NCI-H1048 (cell line): ENCODE data around the gene ANKRD1.
"Not testable (repeated sequence)": the region's sequence is repeated elsewhere in the genome, so short reads cannot be mapped to it uniquely, and the experiment has no call there.

Experiments
- DNase-seq: peaks from one replicate; lab custom pipeline; 2025; lab: John Stamatoyannopoulos, UW

Gene ANKRD1

GRCh38 chr10:90912174-90912573 lies 8.7 kb downstream of the ANKRD1 start:
- no peak for DNase-seq

- peak; percentile 43 for DNase-seq
Measured at GRCh38 chr10:90911133-90912051, 9.5 kb downstream of the ANKRD1 start.

DNA sequence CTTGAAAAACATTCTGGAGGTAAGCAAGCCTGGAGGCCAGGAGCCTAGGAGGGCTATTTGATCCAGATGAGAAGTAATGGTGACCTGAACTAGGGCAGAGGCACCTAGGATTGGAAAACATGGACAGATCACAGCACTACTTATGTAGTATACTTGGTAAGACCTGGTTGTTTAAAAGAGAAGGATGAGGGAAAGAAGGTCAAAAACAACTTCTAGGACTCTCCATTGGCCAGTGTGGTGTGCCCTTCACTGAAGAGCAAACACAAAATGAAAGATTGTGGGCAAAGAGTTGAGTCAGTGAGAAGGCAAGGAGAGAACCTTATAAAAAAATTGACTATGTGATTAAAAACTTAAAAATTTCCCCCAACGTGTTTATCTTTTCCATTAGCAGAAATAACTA lies 14.3 kb downstream of the ANKRD1 start:
- DNase-seq: no peak

DNA sequence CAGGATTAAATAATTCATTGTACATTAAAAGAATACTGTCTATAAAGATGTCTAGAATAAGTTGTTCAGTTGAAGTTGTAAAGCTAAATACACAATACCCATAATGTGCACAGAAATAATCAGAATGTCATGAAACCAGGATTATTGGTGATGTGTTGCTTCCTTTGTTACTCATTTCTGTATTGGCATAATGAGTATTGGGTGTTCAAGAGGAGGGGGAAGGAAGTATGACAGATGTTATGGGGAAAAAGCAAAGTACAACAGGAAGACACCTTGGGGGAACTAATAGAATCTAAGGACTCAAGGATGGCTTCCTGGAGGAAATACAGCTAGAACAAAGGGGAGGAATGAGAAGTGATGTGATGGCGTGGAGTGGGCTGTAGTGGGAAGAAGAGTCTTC lies 15.0 kb downstream of the ANKRD1 start:
- DNase-seq: no peak

DNA sequence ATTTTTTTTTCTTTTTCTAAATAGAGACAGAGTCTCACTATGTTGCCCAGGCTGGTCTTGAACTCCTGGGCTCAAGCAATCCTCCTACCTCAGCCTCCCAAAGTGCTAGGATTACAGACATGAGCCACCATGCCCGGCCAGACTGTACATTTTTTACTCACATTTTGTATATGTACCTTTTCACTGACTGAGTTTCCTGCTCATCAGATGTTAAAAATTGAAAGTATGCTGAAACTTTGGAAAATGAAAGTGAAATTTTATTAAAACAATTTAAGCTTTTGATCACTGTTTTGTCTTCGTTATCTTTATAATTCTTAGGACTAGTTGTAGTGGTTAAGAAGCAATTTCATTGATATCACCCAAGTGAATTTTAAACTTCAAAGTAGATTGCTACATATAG lies 24.0 kb downstream of the ANKRD1 start:
- DNase-seq: not testable (repeated sequence)

DNA sequence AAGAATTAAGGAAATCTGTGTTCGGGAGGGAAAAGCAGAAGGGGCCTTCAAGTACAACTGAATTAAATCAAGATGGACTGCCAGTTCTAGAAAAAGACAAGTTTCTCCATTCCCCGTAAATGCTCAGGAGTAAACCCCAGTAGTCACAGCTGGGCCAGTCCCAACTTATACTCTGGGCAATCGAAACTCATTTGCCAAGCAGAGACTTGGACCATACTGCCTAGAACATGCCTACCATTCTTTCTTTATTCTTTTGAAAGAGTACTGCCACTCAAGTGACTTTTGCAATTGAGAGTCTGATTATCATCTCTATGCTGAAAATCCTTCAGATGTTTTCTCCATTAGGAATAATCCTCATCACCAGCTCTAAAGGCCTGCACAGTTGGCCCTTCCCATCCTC lies 27.7 kb downstream of the ANKRD1 start:
- no peak for DNase-seq

DNA sequence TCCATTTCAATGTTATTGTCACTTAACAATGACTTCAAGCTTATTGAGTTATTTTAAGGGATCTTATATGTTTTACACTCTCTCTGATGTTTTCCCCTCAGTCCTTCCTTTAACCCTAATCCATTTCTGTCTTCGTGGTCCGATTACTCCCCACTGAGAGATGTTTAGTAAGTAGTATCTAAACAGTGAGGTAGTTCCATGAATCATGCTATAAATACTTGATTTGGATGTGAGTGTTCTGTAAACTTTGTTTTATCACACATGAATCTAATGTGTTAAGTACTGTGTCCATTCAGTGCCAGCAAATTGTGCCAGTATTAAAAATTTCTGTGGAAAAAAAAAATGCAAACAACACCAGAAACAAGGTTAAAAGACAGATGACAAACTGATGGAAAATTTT lies 30.5 kb downstream of the ANKRD1 start:
- no peak for DNase-seq

GRCh38 chr10:90889636-90890035 lies 31.3 kb downstream of the ANKRD1 start:
- DNase-seq: no peak

DNA sequence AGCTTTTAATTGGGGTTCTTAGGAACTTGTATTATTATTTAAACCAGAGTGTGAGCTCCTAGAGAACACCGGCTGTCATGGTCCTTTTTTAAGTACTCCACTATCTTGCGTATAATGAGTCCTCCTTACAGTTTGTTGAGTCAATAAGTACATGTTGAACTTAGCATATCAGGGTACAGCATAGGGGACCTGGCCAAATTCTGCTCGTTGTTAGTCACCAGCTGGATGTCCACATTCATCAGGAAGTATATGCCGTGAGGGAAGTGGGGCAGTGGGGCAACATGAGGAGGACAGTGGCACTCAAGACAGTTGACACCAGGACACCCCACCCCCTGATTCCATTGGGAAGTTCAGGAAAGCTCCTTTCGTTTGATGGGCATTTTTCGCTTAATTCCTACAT lies 32.5 kb downstream of the ANKRD1 start:
- DNase-seq: no peak

DNA sequence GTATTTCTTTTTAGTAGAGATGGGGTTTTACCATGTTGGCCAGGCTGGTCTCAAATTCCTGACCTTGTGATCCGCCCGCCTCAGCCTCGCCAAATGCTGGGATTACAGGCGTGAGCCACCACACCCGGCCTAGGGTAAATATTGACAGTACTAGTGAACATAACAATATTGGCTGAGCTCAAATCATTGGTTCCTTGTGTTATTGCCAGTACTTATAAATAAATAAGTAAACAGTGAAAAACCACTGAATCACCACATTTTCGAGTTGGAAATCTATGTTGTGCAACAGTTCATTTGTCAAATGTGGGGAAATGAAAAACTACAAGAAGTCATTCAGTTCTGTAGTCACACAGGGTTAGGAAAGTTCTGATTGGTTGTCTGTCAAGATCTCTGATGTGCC lies 33.3 kb downstream of the ANKRD1 start:
- DNase-seq: no peak

DNA sequence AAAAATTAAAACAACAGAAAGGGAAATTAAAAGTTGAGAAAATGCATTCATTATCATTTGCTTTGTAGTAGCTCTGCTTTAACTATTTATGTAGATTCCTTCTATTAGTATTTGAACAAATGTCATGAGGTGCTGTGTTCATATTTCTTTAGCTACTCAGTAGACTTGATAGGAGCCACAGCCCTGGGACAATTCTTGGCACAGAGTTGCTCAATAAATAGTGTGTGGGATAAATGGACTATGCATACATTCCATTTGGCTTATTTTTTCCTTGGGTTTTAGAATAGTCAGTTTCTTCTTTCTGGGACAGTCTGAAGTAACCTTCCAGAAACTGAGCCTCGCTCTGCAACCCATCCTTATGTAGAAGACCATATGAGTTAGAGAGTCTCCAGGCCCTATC lies 35.7 kb downstream of the ANKRD1 start:
- DNase-seq: no peak

GRCh38 chr10:90884431-90884830 lies 36.5 kb downstream of the ANKRD1 start:
- no peak for DNase-seq

- DNase-seq: not testable (repeated sequence)
Measured at GRCh38 chr10:90880059-90880719, 40.7 kb downstream of the ANKRD1 start.

DNA sequence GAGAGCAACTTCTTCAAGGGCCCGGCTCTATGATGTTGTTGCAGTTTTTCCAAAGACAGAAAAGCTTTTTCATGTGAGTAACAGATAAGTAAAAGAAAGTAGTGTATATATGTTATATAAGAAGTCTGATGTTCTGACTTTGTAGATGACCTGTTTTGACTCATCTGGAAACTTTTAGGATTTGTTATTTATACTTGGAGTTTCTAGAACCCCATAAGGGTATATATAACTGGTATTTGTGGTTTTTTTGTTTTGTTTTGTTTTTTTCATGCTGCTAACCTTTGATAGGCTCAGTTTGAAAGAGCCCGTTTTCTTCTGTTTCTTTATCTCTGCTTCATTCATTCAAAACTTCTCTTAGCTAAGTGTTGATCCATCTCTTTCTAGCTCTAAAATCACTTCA lies 41.8 kb downstream of the ANKRD1 start:
- DNase-seq: no peak

DNA sequence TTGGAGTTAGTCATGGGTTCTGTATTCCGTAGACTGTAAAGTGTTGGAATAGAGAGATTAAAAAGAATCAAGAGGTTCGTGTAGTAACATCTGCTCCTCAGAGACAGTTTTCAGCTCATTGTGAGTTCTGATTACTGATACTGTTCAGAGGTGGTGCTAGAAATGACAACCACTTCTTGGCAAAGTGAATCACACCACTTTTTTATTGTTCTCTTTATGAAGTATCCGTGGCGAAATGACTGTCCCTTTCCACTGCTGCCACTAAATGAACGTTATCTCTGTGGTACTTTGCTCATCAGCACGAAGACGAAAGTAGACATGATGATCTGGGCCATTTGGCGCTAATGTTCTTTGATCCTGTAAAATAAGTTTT lies 48.3 kb downstream of the ANKRD1 start:
- DNase-seq: no peak

DNA sequence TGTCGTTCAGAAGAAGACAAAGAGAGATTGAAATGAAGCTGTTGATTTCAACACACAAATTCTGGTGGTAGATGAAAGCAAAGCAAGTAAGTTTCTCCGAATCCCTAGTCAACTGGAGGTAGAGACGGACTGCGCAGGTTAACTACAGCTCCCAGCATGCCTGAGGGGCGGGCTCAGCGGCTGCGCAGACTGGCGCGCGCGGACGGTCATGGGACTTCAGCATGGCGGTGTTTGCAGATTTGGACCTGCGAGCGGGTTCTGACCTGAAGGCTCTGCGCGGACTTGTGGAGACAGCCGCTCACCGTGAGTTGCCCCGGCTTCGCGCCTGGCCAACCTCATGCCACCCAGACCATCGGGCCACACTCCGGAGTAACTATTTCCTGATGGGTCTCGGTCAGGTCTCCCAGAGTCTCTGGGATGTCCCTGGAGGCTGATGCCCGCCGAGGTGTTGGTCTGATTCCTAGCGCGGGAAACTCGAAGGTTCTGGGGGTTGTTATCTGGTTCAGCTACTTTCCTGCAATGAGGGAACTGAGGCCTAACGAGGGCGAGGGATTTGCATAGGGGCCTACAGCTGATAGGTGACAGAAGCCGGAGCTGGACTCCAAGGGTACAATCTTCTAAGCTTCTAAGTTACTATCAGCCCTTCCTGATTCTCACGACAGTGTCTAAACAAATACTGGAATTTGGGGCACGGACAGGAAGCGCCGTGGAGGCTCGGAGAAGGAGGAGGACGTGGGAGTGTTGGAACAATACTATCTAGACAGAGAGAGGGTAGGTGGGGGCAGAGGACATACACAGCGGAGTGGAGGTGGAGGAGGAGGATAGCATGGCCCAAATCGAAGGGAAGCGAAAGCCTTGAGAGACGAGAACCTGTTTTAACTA lies 48.9 kb downstream of the ANKRD1 start, which contains the start of gene RPP30:
Gene RPP30, plus strand, starts transcription at position 209 of the 882 bp plus-strand sequence. Its CDS starts 13 bp downstream, at position 222.
- DNase-seq: peak; percentile 25

- no peak for DNase-seq
Measured at GRCh38 chr10:90871279-90871765, 49.6 kb downstream of the ANKRD1 start.

DNA sequence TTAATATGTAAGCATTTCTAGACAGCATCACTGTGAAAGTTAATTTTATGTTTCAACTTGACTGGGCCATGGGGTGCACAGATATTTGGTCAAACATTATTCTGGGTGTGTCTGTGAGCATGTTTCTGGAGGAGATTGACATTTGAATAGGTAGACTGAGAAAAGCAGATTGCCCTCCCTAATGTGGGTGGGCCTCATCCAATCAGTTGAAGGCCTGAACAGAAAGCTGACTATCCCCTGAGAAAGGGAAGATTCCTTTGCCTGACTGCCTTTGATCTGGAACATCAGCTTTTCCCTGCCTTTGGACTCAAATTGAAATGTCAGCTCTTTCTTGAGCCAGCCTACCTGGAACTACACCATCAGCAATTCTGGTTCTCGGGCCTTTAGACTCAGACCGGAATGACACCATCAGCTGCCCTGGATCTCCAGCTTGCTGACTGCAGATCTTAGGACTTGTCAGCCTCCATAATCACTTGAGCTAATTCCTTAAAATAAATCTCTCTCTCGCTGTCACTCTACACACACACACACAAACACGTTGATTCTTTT lies 54.8 kb downstream of the ANKRD1 start:
- no peak for DNase-seq

GRCh38 chr10:90865401-90865800 lies 55.5 kb downstream of the ANKRD1 start:
- DNase-seq: no peak

DNA sequence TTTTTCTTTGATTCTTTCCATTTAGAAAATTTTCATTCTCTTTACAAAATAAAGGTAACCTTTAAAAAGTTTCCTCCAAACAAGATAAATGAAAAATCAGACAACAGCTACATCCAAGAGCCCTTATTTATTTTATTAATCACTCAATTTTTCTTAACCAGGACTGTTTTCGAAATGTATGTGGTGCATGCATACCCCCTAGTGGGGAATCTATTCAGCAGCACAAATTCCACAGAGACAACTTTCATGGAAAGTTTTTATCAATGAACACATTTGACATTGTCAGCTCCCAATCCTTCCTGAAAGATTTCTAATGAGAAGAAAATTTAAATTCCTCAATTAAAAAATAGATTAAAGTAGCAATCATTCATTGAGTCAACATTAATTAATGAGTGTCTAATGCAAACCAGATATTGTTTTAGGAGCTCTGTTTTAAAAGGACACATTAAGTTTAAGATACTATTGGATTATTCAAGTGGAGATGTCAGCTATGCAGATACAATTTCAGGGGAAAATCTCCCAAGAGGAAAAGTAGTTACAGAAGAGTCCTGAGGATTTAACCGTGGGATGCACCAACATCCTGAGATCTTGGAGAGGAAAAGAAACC lies 57.9 kb downstream of the ANKRD1 start:
- no peak for DNase-seq
